Coronary artery (tissue), 2 donors: Measurements from ENCODE around the gene ANKS1B.

ENCODE experiments used
- DNase-seq: peaks from one replicate; pipeline ENCODE4 v3.0.0-alpha.2; 2017; ENCODE audit warnings: low spot score
- H3K27ac ChIP-seq, 2 donors: fragments of 200-600 bp; sonication (generic); one replicate each; pipeline ENCODE4 v1.5.1; 2016 to 2019
- H3K4me3 ChIP-seq: fragments of 200-600 bp; sonication (generic); 2 replicates; pipeline ENCODE4 v1.5.1; 2016; ENCODE audit warnings: mild to moderate bottlenecking, moderate library complexity
- TF ChIP-seq, protein P1 (sequence below): fragments of 200-600 bp; sonication (generic); IDR thresholded peaks from one replicate; pipeline ENCODE4 v1.5.1; 2019; ENCODE audit warnings: antibody characterized with exemption

ANKS1B gene

DNA sequence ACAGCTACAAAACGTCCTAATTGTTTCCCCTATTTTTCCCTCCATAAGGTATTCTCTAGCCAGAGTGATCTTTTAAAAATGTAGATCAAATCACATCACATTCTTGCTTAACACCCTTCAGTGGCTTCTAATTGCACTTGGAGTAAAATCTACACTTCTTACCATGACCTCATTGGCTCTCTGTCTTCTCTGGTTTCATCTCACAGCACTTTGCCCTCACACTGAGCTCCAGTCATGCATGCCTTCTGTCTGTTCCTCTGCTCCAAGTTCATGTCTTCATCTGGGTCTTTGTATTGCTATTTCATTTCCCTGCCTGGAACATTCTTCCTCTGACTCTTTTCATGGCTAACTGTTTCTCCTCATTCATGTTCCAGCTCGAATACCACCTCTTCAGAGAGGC lies 557.6 kb downstream of the ANKS1B start:
- no peak for DNase-seq
- no peak overlapping the region for H3K27ac ChIP-seq
- TF ChIP-seq, protein P1, sequence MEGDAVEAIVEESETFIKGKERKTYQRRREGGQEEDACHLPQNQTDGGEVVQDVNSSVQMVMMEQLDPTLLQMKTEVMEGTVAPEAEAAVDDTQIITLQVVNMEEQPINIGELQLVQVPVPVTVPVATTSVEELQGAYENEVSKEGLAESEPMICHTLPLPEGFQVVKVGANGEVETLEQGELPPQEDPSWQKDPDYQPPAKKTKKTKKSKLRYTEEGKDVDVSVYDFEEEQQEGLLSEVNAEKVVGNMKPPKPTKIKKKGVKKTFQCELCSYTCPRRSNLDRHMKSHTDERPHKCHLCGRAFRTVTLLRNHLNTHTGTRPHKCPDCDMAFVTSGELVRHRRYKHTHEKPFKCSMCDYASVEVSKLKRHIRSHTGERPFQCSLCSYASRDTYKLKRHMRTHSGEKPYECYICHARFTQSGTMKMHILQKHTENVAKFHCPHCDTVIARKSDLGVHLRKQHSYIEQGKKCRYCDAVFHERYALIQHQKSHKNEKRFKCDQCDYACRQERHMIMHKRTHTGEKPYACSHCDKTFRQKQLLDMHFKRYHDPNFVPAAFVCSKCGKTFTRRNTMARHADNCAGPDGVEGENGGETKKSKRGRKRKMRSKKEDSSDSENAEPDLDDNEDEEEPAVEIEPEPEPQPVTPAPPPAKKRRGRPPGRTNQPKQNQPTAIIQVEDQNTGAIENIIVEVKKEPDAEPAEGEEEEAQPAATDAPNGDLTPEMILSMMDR: no peak
- H3K4me3 ChIP-seq: no peak overlapping the region

DNA sequence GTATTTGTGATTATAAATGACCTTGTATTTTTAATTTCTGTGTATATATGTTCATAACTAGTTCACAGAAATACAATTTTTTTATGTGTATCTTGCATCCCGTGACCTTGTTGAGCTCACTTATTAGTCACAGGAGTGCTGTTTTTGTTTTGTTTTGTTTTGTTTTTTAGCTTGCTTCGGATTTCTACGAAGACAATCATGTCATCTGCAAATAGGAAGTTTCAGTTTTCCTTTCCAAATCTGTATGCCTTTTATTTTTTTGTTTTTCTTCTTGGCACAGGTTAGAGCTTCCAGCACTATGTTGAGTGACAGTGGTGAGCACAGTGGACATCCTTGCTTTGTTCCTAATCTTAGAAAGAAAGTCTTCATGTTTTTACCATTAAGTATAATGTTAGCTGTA lies 566.4 kb downstream of the ANKS1B start:
- DNase-seq: no peak
- TF ChIP-seq, protein P1: no peak
- no peak overlapping the region for H3K4me3 ChIP-seq
- no peak overlapping the region for H3K27ac ChIP-seq

DNA sequence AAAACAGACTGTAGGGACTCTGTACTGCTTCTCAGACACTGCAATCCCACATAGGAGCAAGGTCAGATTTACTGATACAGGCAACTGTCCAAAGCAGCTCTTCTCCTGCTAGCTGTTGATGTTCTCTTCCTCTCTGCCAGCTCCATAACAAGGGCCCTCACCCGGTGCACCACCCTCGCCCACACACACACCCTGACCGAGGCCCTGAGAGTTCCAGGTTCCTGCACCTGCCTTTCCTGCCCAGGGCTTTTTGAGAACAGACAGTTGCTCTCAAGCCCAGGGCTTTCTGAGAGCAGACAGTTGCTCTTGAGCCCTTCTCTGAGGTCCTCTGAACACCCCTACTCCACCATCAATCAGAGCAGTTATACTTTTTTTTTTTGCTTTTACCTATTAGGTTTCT lies 571.0 kb downstream of the ANKS1B start:
- no peak overlapping the region for H3K4me3 ChIP-seq
- DNase-seq: no peak
- H3K27ac ChIP-seq: no peak overlapping the region
- TF ChIP-seq, protein P1: no peak

DNA sequence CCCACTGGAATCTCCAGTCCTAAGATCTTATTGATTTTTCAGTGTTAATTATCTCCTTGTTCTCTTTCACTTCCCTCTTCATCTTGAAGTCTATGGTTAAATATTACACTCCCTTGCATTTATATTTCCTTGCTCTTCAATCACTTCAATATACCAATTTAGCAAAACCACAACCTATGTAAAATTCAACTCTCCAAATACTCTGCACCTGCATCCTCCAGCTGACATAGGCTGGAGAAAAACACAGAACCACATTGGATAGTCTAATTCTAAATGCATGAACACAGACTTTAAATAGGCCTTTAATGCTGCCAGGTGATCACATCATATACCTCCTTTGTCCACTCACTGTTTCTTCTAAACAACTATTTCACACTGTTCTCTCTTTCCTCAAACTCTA lies 591.0 kb downstream of the ANKS1B start:
- Histone ChIP-seq H3K4me3 (no peak overlapping the region), H3K27ac (no peak overlapping the region)
- DNase-seq: no peak
- TF ChIP-seq, protein P1: no peak

DNA sequence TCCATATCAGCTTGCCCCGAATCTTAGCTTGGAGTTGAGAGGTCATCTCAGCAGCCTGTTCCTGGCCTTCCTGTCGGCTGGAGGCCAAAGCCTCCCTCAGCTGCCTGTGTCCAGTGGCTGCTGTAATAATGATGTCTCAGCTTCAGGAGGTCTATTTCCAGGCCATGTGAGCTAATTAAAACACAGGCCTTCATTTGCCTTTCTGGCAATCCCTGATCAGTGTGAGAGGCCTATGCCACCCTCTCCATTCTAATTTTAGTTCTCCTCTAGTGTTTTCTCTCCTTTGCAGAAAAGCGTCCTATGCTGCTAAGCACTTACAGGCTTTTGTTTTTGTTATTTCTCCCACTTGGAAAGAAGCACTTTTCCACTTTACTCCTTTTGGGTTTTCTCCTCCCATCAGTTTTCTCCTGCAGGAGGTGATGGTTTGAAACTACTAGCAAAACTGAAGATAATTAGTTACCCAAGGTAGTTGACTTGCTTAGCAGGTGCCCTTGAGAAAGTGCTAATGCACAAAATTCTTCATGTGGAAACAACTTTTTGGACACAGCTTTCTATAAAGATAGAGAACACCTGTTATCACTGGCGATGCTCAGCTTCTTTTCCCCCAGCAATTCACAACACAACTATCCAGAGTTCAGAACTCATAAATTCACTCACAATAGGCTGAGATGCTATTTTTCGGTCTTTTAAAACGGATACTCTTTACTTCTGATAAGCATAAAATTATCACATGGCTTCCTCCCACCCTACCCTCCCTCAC lies 592.5 kb downstream of the ANKS1B start:
- Histone ChIP-seq H3K27ac (no peak overlapping the region), H3K4me3 (no peak overlapping the region)
- TF ChIP-seq, protein P1: no peak
- no peak for DNase-seq

DNA sequence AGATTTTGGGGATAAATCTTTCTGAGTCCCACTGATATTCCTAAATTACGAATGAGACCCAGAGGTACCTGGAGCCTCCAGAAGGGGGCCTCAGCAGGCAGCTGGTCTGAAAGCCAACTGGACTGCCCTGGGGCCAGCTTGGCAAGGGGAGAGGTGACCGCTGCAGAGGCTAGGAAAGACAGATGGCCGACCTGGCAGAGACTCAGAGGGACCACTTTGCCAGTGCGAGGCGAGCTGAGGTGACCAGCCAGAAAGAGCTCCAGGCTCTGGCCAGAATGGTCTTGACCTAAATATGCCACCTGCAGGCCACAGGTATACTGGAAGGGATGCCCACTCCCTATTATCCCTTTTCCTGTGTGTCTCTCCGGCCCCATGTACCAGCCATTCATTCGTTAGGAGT lies 594.0 kb downstream of the ANKS1B start:
- no peak for DNase-seq
- TF ChIP-seq, protein P1: no peak

DNA sequence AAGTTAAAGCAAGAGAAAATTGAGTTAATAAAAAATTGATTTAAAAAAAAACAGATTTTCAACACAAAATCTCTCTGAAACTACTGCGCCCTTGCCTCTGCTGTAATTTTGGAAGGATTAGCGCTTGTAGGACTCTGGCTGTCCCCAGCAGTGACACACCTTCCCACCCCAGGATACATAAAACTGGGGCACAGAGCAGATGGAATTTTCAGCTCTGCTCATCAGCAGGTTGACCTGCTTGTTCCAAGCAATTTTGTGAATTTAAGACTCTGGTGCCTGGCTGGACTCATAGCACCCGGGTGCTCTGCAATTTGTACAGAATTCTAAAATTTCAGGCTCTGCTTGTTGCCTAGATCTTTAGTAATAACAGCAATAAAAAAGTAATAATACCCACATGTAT lies 595.0 kb downstream of the ANKS1B start:
- TF ChIP-seq, protein P1: no peak
- no peak for DNase-seq
- Histone ChIP-seq H3K4me3 (no peak overlapping the region), H3K27ac (no peak overlapping the region)

More for the DNA sequence above, 594.0 kb downstream of the ANKS1B start:
- no peak overlapping the region for H3K4me3 ChIP-seq
- H3K27ac ChIP-seq: no peak overlapping the region
